ENCODE results near the gene MDC1. TPM values are rescaled to one million over a fixed set of nuclear protein-coding genes. Genes with fewer than 3 reads are reported as not detected.

The MDC1 gene
- total and polyA plus RNA-seq, 4 donors: 7.4 to 34.5 (median 32.3) TPM

- intact Hi-C loops (cut with DNase I): loop anchor here (5.0 to 10.0 kb wide), 6 partner anchors 40 to 342 kb away; partner anchors contain the start of genes MRPS18B (in 1 of the 2) and PPP1R10 (in 1 of the 2)
- peak; percentile 99 to 100 for DNase-seq
- 0 to 1% methylated on average over 65 to 66 of the region's 66 CpGs for WGBS, 2 donors
- H3K4me3 ChIP-seq (ENCODE audit: low read length in 2 of 2): peak within 1 kb of the TSS; percentile 55 to 84
- H3K36me3 ChIP-seq (ENCODE audit: control insufficient read depth in 1 of 2, insufficient read depth in 2 of 2, low read length in 1 of 2): peaks cover 0 to 4% of the 10 kb centered on the region in 2 donors
- ATAC-seq (ENCODE audit: low FRiP score): peak; percentile 95
- peak within 1 kb of the TSS; percentile 71 to 94 for H3K27ac ChIP-seq (ENCODE audit: low read depth in 1 of 2, low read length in 2 of 2)
- H3K4me1 ChIP-seq (ENCODE audit: control insufficient read depth in 1 of 2, insufficient read depth in 2 of 2, low read length in 2 of 2): no peaks in the 10 kb centered on the region
- H3K9me3 ChIP-seq (ENCODE audit: control insufficient read depth, low read length): no peaks in the 10 kb centered on the region
- H3K27me3 ChIP-seq (ENCODE audit: control insufficient read depth in 1 of 2, insufficient read depth in 2 of 2, low read length in 1 of 2): peaks cover 0 to 7% of the 10 kb centered on the region in 2 donors
Observed at GRCh38 chr6:30742316-30743098, 25.4 kb upstream of the MDC1 start, which contains the start of gene FLOT1. FLOT1 (minus strand) TSS chr6:30742687; CDS start chr6:30742189, 498 bp downstream.

DNA sequence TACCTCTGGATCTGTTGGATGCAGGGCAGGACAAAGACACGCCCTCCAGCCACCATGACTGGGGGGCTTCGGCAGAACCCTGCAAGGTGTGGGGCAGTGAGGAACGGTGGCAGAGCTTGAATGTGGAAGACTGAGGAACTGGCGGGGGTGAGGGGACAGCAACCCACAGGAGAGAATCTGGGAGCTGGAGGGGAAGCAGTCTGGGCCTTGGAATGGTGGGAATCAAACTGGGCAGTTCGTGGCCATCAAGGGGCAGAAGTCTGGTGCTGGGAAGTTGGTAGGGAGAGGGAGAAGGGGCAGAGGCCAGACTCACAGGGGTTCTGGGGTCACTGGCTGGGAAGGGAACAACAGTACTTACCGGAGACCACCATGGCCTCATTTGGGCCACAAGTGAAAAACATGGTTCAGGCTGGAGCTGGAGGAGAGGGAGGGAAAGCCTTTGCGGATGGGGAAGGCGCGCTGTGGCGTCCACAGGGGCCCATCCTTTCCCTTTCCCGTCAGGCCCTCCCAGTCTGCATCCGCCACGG, 24.8 kb upstream of the MDC1 start:
- H3K27ac ChIP-seq (ENCODE audit: low read depth in 1 of 2, low read length in 2 of 2): peak overlapping the region; percentile 71 to 94
- peaks cover 0 to 6% of the 10 kb centered on the region in 2 donors for H3K36me3 ChIP-seq (ENCODE audit: control insufficient read depth in 1 of 2, insufficient read depth in 2 of 2, low read length in 1 of 2)
- no peaks in the 10 kb centered on the region for H3K9me3 ChIP-seq (ENCODE audit: control insufficient read depth, low read length)
- intact Hi-C loops (cut with DNase I): loop anchor here (5.0 to 10.0 kb wide), 6 partner anchors 40 to 343 kb away; partner anchors contain the start of genes MRPS18B (in 1 of the 2) and PPP1R10 (in 1 of the 2)
- DNase-seq (no peak), ATAC-seq (ENCODE audit: low FRiP score) (peak; percentile 44)
- H3K27me3 ChIP-seq (ENCODE audit: control insufficient read depth in 1 of 2, insufficient read depth in 2 of 2, low read length in 1 of 2): peaks cover 0 to 7% of the 10 kb centered on the region in 2 donors
- H3K4me1 ChIP-seq (ENCODE audit: control insufficient read depth in 1 of 2, insufficient read depth in 2 of 2, low read length in 2 of 2): no peaks in the 10 kb centered on the region
- WGBS, 2 donors: 5 to 6% methylated on average over 12 to 13 of the region's 13 CpGs
- peak overlapping the region; percentile 55 to 84 for H3K4me3 ChIP-seq (ENCODE audit: low read length in 2 of 2)

DNA sequence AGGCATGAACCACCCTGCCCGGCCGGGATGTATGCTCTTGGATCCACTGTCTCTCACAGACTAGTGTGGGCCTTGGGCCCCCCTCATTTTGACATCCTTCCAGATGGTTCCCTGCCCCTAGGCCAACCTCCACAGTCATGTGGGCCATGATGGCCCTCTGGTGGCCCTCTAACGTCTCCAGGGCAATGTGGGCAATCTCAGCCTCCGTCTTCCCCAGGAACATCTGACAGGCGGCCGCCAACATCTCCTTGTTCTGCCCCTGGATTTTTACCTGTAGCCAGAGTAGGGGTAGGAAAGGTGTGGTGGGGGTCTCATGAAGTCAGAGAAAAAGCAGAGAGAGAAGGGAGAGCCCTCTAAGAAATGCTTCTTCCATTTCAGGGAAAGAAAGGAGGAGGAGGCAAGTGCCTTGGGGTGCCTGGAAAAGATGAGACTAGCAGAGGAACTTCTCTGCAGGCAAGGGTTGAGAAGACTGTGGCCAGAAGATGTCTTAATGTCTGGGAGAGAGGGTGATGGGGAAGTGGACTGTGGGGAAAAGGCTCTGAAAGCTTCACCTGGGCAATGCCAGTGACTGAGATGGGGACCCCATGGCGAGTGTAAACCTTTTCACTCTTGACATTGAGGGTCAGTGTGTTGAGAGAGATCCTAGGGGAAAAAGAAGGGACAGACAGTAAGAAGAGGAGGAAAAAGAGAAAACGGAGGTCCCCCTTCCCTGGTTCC, 24.1 kb upstream of the MDC1 start:
- Histone ChIP-seq H3K36me3 (ENCODE audit: control insufficient read depth in 1 of 2, insufficient read depth in 2 of 2, low read length in 1 of 2) (peaks cover 0 to 7% of the 10 kb centered on the region in 2 donors), H3K27ac (ENCODE audit: low read depth in 1 of 2, low read length in 2 of 2) (peak overlapping the region in 1 of 2 donors; percentile 94), H3K27me3 (ENCODE audit: control insufficient read depth in 1 of 2, insufficient read depth in 2 of 2, low read length in 1 of 2) (peaks cover 0 to 7% of the 10 kb centered on the region in 2 donors), H3K9me3 (ENCODE audit: control insufficient read depth, low read length) (no peaks in the 10 kb centered on the region), H3K4me1 (ENCODE audit: control insufficient read depth in 1 of 2, insufficient read depth in 2 of 2, low read length in 2 of 2) (no peaks in the 10 kb centered on the region), H3K4me3 (ENCODE audit: low read length in 2 of 2) (peak overlapping the region in 1 of 2 donors; percentile 84)
- ATAC-seq (ENCODE audit: low FRiP score) (no peak), DNase-seq (no peak)
- 65 to 66% methylated on average over 8 of the region's 8 CpGs for WGBS, 2 donors
- intact Hi-C loops (cut with DNase I): loop anchor here (5.0 to 10.0 kb wide), 6 partner anchors 41 to 344 kb away; partner anchors contain the start of genes MRPS18B (in 1 of the 2) and PPP1R10 (in 1 of the 2)

DNA sequence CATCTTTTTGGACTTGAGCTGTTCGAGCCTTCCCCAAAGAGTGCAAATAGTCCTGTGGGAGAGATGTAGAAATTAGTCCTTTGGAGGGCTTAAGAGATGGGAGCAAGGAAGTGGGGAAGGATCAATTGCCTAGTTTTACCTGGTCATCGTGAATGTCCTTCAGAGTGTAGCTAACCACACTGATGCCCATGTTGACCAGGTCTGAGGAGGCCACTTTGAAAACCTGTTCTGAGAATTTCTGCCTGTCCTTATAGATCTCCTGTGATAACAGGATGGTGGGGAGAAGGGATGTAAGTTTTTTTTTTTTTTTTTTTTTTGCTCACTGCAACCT, 23.4 kb upstream of the MDC1 start:
- no peak overlapping the region for H3K4me3 ChIP-seq (ENCODE audit: low read length in 2 of 2)
- H3K27me3 ChIP-seq (ENCODE audit: control insufficient read depth in 1 of 2, insufficient read depth in 2 of 2, low read length in 1 of 2): peaks cover 0 to 7% of the 10 kb centered on the region in 2 donors
- intact Hi-C loops (cut with DNase I): loop anchor here (5.0 to 10.0 kb wide), 6 partner anchors 42 to 344 kb away; partner anchors contain the start of genes MRPS18B (in 1 of the 2) and PPP1R10 (in 1 of the 2)
- no peak for DNase-seq
- no peak for ATAC-seq (ENCODE audit: low FRiP score)
- no peaks in the 10 kb centered on the region for H3K9me3 ChIP-seq (ENCODE audit: control insufficient read depth, low read length)
- WGBS, 2 donors: 88 to 91% methylated on average over 2 of the region's 2 CpGs
- no peaks in the 10 kb centered on the region for H3K4me1 ChIP-seq (ENCODE audit: control insufficient read depth in 1 of 2, insufficient read depth in 2 of 2, low read length in 2 of 2)
- H3K36me3 ChIP-seq (ENCODE audit: control insufficient read depth in 1 of 2, insufficient read depth in 2 of 2, low read length in 1 of 2): peaks cover 0 to 7% of the 10 kb centered on the region in 2 donors
- no peak overlapping the region for H3K27ac ChIP-seq (ENCODE audit: low read depth in 1 of 2, low read length in 2 of 2)

- intact Hi-C loops (cut with DNase I): no loop called here
- 79 to 80% methylated on average over 6 of the region's 6 CpGs for WGBS, 2 donors
Observed at GRCh38 chr6:30738532-30738931, 21.5 kb upstream of the MDC1 start.

GRCh38 chr6:30735668-30736314, 18.7 kb upstream of the MDC1 start:
- 86 to 88% methylated on average over 8 of the region's 8 CpGs for WGBS, 2 donors
- no peak overlapping the region for H3K4me3 ChIP-seq (ENCODE audit: low read length in 2 of 2)
- H3K36me3 ChIP-seq (ENCODE audit: control insufficient read depth in 1 of 2, insufficient read depth in 2 of 2, low read length in 1 of 2): peaks cover 4 to 7% of the 10 kb centered on the region in 2 donors
- H3K9me3 ChIP-seq (ENCODE audit: control insufficient read depth, low read length): no peaks in the 10 kb centered on the region
- intact Hi-C loops (cut with DNase I): no loop called here
- ATAC-seq (ENCODE audit: low FRiP score) (no peak), DNase-seq (no peak)
- no peak overlapping the region for H3K27ac ChIP-seq (ENCODE audit: low read depth in 1 of 2, low read length in 2 of 2)
- H3K27me3 ChIP-seq (ENCODE audit: control insufficient read depth in 1 of 2, insufficient read depth in 2 of 2, low read length in 1 of 2): no peaks in the 10 kb centered on the region
- H3K4me1 ChIP-seq (ENCODE audit: control insufficient read depth in 1 of 2, insufficient read depth in 2 of 2, low read length in 2 of 2): no peaks in the 10 kb centered on the region

More at GRCh38 chr6:30738532-30738931, 21.5 kb upstream of the MDC1 start:
- no peaks in the 10 kb centered on the region for H3K9me3 ChIP-seq (ENCODE audit: control insufficient read depth, low read length)
- H3K36me3 ChIP-seq (ENCODE audit: control insufficient read depth in 1 of 2, insufficient read depth in 2 of 2, low read length in 1 of 2): peaks cover 0 to 7% of the 10 kb centered on the region in 2 donors
- DNase-seq (no peak), ATAC-seq (ENCODE audit: low FRiP score) (no peak)
- H3K4me1 ChIP-seq (ENCODE audit: control insufficient read depth in 1 of 2, insufficient read depth in 2 of 2, low read length in 2 of 2): no peaks in the 10 kb centered on the region
- H3K27me3 ChIP-seq (ENCODE audit: control insufficient read depth in 1 of 2, insufficient read depth in 2 of 2, low read length in 1 of 2): peaks cover 0 to 5% of the 10 kb centered on the region in 2 donors
- no peak overlapping the region for H3K4me3 ChIP-seq (ENCODE audit: low read length in 2 of 2)
- H3K27ac ChIP-seq (ENCODE audit: low read depth in 1 of 2, low read length in 2 of 2): no peak overlapping the region

- Histone ChIP-seq H3K4me1 (ENCODE audit: control insufficient read depth in 1 of 2, insufficient read depth in 2 of 2, low read length in 2 of 2) (no peaks in the 10 kb centered on the region), H3K27me3 (ENCODE audit: control insufficient read depth in 1 of 2, insufficient read depth in 2 of 2, low read length in 1 of 2) (no peaks in the 10 kb centered on the region), H3K36me3 (ENCODE audit: control insufficient read depth in 1 of 2, insufficient read depth in 2 of 2, low read length in 1 of 2) (peaks cover 3 to 4% of the 10 kb centered on the region in 2 donors), H3K27ac (ENCODE audit: low read depth in 1 of 2, low read length in 2 of 2) (no peak overlapping the region), H3K4me3 (ENCODE audit: low read length in 2 of 2) (no peak overlapping the region), H3K9me3 (ENCODE audit: control insufficient read depth, low read length) (no peaks in the 10 kb centered on the region)
- ATAC-seq (ENCODE audit: low FRiP score): no peak
- intact Hi-C loops (cut with DNase I): no loop called here
- no peak for DNase-seq
- 88 to 89% methylated on average over 12 of the region's 12 CpGs for WGBS, 2 donors
Observed at GRCh38 chr6:30732237-30732943, 15.3 kb upstream of the MDC1 start.

All from aorta (tissue), 5 donors.